ENCODE data around the gene MAP2K5.

Gene MAP2K5

DNA sequence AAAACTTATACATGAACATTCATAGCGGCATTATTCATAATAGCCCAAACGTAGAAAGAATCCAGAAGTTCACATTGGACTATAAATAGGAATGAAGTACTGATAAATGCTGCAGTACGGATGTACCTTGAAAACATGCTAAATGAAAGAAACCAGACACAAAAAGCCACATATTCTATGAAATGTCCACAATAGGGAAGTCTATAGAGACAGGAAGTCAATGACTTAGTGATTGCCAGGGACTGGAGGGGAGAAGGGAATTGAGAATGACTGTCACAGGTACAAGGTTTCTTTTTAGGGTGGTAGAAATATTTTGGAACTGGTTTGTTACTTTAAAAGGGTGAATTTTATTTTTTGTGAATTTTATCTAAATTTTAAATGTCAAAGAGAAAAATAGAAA is 211.4 kb downstream of the MAP2K5 start:
- no peak for TF ChIP-seq POLR2A (IDR thresholded peaks at IDR 0.05; ENCODE audit: low read length)
- TF ChIP-seq GATA1 (IDR thresholded peaks at IDR 0.05; ENCODE audit: low read depth, low read length), result no peak
- DNase-seq, result no peak

DNA sequence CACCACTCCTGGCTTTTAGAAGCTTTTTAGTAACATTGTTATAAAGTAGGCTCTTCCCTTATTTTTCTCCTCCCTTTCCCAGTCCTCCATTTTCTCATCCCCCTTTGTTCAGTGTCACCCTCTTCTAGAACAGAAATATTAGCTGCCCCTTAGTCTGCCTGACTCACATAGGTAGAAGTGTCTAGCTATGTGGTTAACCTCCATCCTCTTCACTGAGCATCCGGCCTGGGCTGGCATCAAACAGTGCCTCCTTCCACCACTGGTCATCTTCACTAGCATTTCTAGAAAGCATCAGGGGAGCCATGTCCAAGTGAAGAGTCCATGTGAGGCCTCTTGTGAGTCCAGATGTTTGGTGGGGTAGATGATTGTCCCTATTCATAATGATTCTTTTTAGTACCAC is 212.8 kb downstream of the MAP2K5 start:
- DNase-seq, result no peak
- TF ChIP-seq GATA1 (IDR thresholded peaks at IDR 0.05; ENCODE audit: low read depth, low read length), result no peak
- no peak for TF ChIP-seq POLR2A (IDR thresholded peaks at IDR 0.05; ENCODE audit: low read length)

DNA sequence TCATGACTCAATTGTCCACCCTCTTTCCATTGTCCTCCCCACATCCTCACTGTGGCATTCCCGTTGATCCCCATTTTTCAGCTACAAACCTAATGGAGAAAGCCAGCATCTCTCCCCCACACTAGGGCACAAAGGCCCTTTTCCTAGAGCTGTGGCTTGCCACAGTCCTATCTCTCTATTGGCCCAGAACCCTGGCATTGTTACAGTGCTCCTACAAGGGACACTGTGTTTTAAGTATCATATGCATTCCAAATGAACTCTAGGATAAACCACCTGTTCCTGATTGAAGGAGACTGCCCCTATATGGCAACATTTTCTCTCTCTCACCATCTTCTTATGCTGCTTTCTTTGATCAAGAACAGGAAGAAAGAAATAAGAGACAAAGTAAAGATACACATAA is 213.4 kb downstream of the MAP2K5 start:
- no peak for TF ChIP-seq GATA1 (IDR thresholded peaks at IDR 0.05; ENCODE audit: low read depth, low read length)
- TF ChIP-seq POLR2A (IDR thresholded peaks at IDR 0.05; ENCODE audit: low read length), result no peak
- no peak for DNase-seq

DNA sequence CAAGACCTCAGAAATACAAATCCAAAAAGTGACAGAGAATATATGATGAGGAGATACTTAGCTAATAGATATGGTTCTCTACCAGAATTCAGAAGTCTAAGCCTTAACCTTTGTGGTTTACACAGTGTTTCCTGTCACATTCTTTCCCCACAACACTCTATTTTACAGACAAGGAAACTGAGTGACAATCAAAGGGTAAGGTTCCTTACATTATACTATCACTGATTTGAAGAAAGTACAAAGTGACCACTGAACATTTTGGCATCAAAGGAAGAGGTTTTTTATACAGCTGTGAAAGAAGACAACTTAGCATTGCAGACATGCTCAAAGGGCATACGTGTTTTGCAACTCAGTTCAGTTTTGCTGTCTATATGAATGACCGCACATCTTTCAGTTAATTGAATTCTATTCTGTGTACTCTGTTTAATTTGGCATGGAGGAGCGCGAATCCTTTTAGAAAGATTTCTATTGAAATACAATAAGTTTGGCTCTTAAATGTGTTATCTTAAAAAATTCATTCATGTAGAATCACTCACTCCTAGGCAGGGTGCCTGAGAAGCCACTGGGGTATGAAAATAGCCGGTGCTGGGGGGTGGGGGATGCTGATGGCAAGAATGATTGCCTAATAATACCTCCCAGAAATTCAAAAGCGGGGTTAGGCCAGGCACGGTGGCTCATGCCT is 216.3 kb downstream of the MAP2K5 start:
- no peak for DNase-seq
- no peak for TF ChIP-seq GATA1 (IDR thresholded peaks at IDR 0.05; ENCODE audit: low read depth, low read length)
- no peak for TF ChIP-seq POLR2A (IDR thresholded peaks at IDR 0.05; ENCODE audit: low read length)

DNA sequence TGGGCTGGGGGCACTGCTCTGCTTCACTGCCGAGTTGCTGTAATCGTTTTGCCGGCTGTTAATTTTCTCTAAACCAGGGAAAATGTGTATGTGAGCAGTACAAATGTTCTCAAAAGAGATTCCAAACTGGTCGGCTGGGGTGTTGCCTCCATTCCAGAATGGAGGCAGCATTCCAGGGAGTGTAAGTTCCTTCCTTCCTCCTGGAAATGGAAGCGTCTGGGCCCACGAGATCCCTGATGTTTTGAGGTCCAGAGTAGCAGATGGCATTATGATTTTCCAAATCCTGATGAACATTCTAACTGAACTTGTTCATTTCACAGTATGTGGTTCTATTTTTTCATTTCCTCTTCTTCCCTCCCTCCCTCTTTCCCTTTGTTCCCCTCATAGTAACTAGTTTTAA is 218.4 kb downstream of the MAP2K5 start:
- no peak for DNase-seq
- no peak for TF ChIP-seq POLR2A (IDR thresholded peaks at IDR 0.05; ENCODE audit: low read length)
- TF ChIP-seq GATA1 (IDR thresholded peaks at IDR 0.05; ENCODE audit: low read depth, low read length), result no peak

DNA sequence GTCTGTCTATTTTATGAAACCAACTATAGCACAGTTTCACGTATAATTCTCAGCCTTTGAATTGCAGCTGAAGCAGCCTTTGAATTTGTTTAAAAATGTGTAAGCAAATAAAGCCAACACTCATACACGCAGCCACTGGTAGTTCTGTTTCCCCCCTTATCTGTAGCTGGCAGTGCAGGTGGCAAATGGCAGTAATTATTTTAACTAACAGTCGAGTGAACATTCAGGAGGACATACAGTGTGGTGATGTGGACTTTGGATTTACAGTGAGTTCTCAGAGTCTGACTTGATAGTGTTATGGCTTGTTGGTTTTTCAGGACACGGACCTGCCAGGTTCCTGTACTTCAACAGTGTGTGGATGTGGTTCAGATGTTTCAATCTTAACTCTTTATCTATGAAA is 218.8 kb downstream of the MAP2K5 start:
- DNase-seq, result no peak
- TF ChIP-seq GATA1 (IDR thresholded peaks at IDR 0.05; ENCODE audit: low read depth, low read length), result no peak
- TF ChIP-seq POLR2A (IDR thresholded peaks at IDR 0.05; ENCODE audit: low read length), result no peak

DNA sequence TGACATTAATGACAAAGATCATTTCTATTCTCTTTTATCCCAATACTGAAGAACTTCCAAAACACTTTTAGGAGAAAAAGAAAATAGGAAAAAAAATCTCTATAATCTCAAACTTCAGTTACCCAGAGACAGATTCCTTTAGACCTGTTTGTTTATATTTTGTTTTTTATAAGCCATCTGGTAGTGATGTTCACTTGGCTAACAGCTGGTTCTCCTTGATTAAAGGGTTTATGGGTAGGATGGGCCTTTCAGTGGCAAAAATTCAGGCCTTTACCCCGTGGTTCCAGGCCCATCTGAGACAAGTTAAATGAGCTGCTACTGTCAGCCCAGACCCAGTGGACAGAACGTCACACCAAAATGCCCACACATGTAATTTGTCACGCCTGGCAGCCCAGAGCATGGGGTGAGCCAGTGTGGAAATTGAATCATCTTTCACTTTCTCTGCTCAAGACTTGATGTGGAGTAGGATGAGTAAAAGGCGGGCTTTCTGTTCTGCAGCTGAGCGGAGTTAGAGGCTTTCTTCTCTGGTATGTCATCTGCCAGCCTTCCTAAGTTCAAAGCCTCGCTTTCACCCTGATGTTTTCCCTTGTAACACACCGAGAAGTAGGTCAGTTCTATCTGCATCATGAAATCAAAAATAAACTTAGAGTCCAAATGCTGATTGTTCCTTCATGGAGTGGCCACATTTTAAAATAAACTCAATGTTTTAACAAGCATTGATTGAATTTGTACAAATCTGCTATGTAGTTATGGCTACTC is 220.3 kb downstream of the MAP2K5 start:
- DNase-seq, result no peak
- TF ChIP-seq POLR2A (IDR thresholded peaks at IDR 0.05; ENCODE audit: low read length) (no peak), GATA1 (IDR thresholded peaks at IDR 0.05; ENCODE audit: low read depth, low read length) (no peak)

DNA sequence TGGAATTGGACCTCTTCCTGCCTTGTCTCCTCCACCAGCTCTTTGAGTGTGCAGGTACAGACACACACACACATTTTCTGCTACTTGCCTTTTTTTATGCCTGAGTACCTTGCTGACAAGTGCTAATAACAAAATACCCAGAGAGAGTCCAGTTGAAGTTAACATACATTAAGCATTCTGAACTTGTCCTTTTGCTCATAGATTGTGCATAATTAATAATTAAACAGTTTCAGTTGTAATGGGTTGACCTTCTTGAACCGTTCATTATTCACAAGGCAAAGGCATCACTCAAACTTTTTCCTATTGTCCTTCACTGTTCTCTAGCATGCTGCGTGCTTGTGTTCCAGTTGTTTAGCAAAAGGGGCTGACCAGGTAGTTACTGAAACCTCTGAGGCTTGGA is 223.2 kb downstream of the MAP2K5 start:
- no peak for TF ChIP-seq GATA1 (IDR thresholded peaks at IDR 0.05; ENCODE audit: low read depth, low read length)
- TF ChIP-seq POLR2A (IDR thresholded peaks at IDR 0.05; ENCODE audit: low read length), result no peak
- no peak for DNase-seq

DNA sequence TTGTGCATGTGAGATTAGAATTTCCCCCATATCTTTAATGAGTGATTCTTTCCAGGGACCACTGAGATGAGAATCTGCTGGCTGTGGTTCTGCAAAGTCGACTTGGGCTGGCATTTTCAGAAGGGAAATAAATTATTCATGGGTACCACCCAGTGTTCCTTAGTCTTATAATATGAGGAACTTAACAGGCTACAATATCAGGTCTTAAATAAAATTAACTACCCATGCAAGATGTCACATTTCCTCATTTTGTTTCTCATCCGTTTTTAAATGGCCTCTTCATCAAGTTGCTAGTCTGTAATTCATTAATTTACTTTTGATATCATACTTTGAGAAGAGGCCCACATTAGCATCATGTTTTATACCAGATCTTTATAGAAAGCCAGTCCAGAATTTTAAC is 224.5 kb downstream of the MAP2K5 start:
- no peak for TF ChIP-seq POLR2A (IDR thresholded peaks at IDR 0.05; ENCODE audit: low read length)
- no peak for DNase-seq

DNA sequence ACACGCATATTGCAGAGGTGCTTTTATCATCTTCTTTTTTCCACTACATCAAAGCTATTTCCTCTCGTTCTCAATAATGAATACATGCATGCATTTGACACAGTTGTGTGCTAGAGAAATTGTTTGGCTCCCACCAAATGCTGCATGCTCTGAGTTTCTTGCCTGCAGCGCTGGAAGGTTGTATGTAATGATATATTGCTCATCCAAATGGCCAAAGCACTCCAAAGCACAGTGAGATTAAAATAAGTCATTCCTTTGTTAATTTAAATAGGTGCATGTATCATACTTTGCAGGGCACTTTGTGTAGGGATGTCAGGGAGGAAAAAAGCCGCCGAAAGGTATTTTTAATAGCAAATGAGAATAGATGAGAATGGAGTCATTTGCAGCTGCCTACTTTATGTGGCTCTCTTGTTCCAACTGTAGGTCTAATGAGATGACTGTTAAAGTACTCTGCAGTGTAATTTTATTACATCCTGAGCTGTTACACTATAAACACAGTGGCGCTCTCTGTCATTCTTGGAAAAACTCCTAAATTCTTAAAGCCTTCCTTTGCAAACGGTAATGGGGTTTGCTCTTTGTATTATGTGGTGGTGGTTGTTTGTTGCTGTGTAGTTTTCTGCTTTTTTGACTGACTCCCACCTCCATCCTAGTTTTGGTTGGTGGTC is 225.9 kb downstream of the MAP2K5 start:
- TF ChIP-seq GATA1 (IDR thresholded peaks at IDR 0.05; ENCODE audit: low read depth, low read length) (no peak), POLR2A (IDR thresholded peaks at IDR 0.05; ENCODE audit: low read length) (no peak)
- DNase-seq, result no peak

DNA sequence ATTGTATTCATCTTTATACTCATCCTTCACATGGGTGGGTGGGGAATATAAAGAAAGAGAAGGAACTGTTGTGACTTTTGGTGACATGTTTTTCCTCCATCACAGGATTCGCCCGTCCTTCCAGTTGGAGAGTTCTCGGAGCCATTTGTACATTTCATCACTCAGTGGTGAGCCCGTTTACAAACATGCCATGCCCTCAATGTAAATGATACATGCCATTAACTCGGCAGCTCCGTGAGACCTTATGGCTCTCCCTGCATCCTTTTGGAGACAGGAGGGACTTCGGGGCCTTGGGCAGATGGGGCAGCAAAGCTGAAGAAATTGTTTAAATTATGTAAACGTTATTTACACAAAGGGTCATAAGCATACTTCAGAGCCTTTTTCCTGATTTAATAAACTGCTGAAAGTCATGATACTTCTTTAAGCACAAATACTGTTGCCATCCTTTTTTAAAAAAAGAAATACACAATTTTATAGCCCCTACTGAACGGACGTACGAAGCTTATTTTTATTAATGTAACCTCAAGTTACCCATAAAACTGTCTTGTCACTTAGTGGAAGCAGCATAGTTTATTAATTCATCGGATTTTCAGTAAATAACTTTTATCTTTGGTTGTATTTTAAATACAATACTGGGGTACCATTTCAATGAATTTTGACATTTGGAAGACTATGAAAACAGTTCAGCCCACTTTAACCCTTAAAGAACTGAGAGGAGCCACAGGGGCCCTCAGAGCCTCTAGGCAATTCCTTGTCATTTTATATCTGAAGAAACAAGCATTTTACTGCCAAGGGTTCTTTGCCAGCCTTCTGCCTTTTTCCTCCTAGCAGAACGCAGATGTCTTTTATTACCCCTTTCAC is 227.2 kb downstream of the MAP2K5 start:
- no peak for TF ChIP-seq GATA1 (IDR thresholded peaks at IDR 0.05; ENCODE audit: low read depth, low read length)
- no peak for TF ChIP-seq POLR2A (IDR thresholded peaks at IDR 0.05; ENCODE audit: low read length)
- DNase-seq, result no peak

DNA sequence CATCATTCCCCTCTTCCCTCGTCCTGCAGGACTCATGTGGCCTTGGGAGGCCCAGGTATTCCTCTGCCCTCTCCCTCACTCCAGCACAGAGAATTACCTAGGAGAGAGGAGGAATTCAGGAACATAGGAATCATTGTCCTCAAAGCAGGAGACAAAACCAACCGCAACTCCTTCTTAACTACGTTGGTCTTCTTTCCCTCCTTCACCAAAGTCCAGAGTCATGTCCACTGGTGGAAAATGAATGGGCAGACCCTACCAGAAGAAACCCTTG is 227.8 kb downstream of the MAP2K5 start:
- no peak for DNase-seq
- TF ChIP-seq GATA1 (IDR thresholded peaks at IDR 0.05; ENCODE audit: low read depth, low read length), result no peak
- TF ChIP-seq POLR2A (IDR thresholded peaks at IDR 0.05; ENCODE audit: low read length), result no peak

DNA sequence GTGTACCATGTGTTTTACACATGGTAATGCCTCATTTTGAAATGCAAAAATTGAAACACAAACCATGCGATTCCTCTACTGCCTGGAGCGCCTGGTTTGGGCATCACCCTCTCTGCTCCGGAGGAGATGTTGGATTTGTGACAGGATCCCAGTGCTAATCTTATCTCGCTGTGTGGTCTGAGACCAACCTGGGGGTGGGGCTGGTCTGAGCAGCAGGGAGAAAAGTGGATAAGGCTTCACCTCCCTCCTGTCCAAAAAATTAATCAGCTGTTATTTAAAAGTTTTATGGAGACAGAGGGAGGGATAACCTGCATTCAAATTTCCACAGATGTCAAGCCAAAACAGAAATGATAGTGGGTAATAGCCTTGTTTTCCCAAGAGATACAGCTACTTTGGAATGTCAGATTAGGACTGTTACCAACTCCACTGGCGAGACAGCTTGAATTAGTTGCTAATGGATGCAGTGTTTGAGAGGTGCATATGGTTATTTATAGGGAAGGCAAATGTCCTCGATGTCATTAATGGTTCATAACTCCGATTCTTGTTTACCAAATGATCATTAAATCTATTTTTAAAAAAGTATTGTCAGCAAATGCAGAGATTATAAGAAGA is 228.8 kb downstream of the MAP2K5 start:
- TF ChIP-seq POLR2A (IDR thresholded peaks at IDR 0.05; ENCODE audit: low read length) (no peak), GATA1 (IDR thresholded peaks at IDR 0.05; ENCODE audit: low read depth, low read length) (no peak)
- DNase-seq, result no peak

DNA sequence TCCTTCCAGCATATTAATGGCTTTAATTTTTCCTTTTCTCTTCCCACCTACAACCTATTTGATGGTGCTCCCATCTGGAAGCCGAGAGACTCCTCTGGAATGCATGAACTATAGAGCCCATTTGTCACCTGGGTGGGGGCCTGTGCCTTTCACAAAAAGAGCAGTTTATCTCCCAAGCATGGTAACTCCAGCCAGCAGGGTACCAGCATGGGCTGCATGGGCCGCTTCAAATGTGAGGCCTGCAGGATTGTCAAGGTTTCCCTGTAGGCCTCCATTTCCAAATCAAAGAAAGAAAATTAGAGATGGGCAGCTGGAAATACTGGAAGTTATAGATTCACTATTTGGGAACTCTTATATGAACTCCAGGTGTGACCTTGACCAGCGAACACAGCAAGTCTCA is 232.1 kb downstream of the MAP2K5 start:
- DNase-seq, result no peak
- TF ChIP-seq POLR2A (IDR thresholded peaks at IDR 0.05; ENCODE audit: low read length), result no peak
- no peak for TF ChIP-seq GATA1 (IDR thresholded peaks at IDR 0.05; ENCODE audit: low read depth, low read length)
